Esophagus mucosa (tissue), 1 donor: ENCODE data around the gene SAGE1. TPM values are rescaled to one million over a fixed set of nuclear protein-coding genes. Genes with fewer than 3 reads are reported as not detected.
A peak's percentile ranks its signal among the peaks of the same experiment; 100 is the strongest.
"Not testable (repeated sequence)": the region's sequence is repeated elsewhere in the genome, so short reads cannot be mapped to it uniquely, and the experiment has no call there.

Experiments
- ATAC-seq: fragments of 200-7000 bp; cut with Tn5 transposase; one replicate; pipeline ENCODE4 v1.9.1; 2020
- total RNA-seq: library from RNA; stranded (reverse); gene quantifications from one replicate; pipeline ENCODE4 v1.2.4, GENCODE V29; 2023
- donor health status: DM: yes; HTN: yes; CAD: no.

The SAGE1 gene, protein sequence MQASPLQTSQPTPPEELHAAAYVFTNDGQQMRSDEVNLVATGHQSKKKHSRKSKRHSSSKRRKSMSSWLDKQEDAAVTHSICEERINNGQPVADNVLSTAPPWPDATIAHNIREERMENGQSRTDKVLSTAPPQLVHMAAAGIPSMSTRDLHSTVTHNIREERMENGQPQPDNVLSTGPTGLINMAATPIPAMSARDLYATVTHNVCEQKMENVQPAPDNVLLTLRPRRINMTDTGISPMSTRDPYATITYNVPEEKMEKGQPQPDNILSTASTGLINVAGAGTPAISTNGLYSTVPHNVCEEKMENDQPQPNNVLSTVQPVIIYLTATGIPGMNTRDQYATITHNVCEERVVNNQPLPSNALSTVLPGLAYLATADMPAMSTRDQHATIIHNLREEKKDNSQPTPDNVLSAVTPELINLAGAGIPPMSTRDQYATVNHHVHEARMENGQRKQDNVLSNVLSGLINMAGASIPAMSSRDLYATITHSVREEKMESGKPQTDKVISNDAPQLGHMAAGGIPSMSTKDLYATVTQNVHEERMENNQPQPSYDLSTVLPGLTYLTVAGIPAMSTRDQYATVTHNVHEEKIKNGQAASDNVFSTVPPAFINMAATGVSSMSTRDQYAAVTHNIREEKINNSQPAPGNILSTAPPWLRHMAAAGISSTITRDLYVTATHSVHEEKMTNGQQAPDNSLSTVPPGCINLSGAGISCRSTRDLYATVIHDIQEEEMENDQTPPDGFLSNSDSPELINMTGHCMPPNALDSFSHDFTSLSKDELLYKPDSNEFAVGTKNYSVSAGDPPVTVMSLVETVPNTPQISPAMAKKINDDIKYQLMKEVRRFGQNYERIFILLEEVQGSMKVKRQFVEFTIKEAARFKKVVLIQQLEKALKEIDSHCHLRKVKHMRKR
- total RNA-seq: not detected

DNA sequence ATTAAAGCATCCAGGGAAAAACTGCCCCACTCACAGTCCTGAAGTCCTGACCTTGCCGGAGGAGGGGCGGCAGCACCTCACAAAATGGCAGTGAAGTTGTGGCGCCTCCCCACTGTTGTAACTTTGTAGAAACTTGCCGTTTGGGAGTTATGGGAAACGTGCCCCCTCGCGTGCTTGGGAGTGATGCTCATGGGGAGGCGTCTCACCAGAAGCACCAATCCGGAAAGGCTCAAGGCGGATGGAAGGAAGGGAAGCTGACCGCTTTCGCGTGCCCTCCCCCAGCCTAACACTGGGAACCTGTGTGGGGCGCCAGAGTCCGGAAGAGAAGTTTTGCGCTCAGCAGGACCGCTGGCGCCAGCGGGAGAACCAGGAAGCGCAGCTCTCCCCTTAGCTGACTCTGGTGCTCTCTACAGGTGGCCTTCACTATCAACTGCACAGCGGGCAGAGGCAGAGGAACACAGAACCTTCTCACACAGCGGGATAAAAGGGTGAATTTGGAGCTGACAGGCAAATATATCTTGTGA is at the start of gene SAGE1, which contains the start of gene CT45A10:
TSS of gene SAGE1 (plus strand) at position 423 of the 524 bp plus-strand sequence. CDS start 2,527 bp downstream, outside the sequence.
TSS of gene CT45A10 (minus strand) at position 151 of the 524 bp plus-strand sequence. CDS start 8,100 bp downstream, outside the sequence.
- ATAC-seq: no peak

DNA sequence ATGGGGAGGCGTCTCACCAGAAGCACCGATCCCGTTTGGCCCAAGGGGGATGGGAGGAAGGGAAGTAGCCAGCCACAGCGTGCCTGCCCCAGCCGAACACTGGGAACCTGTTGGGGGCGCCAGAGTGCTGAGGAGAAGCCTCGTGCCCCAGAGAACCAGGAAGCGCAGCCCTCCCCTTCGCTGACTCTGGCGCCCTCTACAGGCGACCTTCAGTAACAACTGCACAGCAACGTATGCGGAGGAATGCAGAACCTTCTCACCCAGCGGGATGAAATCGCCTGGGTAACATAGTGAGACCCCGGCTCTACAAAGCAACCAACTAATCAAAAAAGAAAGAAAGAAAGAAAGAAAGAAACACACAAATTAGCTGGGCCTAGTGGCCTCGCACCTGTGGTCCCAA is 39.1 kb upstream of the SAGE1 start, which contains the start of gene CT45A8:
TSS of gene CT45A8 (minus strand) at position 101 of the 400 bp plus-strand sequence. CDS start 3,755 bp downstream, outside the sequence.
- not testable (repeated sequence) for ATAC-seq

- not testable (repeated sequence) for ATAC-seq
Observed at GRCh38 chrX:135871712-135872111, 21.8 kb upstream of the SAGE1 start, which contains the start of gene CT45A9. CT45A9 (minus strand) TSS chrX:135871812; CDS start chrX:135868061, 3,751 bp downstream.

GRCh38 chrX:135882741-135883140 is 10.8 kb upstream of the SAGE1 start:
- not testable (repeated sequence) for ATAC-seq

GRCh38 chrX:135888230-135888629 is 5.3 kb upstream of the SAGE1 start:
- ATAC-seq: not testable (repeated sequence)

GRCh38 chrX:135888976-135889375 is 4.5 kb upstream of the SAGE1 start:
- not testable (repeated sequence) for ATAC-seq

DNA sequence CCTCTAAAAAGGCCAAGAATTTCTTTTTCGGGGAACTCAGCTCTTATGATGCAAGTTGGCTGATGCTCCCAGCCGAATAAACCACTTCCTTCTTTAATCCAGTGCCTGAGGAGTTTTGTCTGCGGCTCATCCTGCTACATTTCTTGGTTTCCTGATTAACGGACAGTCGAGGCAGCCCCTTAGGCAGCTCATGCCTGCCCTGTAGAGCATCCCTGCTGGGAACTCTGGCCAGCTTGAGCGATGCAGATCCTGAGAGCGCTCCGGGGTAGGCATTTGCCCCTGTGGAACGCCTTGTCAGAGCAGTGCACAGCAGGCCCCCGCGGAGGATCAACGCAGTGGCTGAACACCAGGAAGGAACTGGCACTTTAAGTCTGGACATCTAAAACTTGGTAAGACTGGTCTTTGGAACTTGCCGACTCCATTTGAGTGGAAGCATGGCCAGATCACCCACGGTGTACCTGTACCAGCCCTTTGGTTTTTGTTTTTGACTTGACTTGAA is 3.4 kb upstream of the SAGE1 start:
- no peak for ATAC-seq

GRCh38 chrX:135892781-135893180 is 735 bp upstream of the SAGE1 start:
- ATAC-seq: no peak

DNA sequence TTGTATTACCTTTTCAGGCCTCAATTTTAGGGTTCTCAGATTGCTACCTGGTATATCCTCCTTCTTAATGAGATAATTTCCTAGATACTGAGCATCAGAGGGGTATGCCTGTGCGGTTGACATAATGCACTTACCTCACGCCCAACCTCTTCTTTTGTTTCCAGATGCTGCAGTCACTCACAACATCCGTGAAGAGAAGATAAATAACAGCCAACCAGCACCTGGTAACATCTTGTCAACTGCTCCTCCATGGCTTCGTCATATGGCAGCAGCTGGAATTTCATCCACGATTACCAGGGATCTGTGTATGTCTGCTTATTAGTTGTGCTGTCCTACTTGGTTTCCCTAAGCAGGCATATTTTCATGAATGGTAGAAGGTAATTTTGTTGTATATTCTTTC is 16.7 kb downstream of the SAGE1 start:
- no peak for ATAC-seq

DNA sequence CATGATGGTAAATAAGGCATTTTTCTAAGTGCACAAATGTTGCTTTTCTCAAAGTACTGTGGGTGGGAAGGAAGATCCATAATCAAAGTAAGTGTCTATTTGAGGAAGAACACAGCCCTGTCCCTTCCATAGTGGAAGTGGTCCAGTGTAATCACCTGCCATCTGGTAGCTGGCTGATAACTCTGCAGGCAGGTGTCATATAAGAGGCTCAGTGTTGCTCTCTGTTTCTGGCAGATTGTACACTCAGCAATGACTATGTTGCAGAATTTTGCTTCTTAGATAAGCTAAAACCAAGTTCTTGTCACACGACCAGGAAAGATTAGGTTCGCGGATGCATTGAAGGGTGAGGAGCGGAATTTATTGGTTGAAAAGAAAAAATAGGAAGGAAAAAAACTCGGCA is 20.9 kb downstream of the SAGE1 start:
- ATAC-seq: no peak

DNA sequence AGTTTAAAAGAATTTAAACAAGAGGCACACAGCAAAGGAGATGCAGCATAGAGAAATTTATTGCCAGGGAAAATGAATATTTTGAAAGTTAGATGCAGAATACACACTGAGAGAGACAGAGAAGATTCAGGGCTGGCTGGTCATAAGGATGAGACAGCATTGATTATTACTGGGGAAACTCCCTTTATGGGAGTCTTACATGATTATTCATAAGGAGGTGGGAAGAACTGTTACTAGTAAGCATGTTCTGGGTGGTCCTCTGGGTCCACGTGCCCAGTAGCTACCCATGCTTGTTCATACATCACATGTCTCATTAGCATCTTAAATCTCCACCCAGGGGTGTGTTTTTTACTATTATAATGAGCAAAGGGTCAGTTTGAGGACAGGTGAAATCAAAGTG is 27.0 kb downstream of the SAGE1 start:
- not testable (repeated sequence) for ATAC-seq

GRCh38 chrX:135923353-135923752 is 29.8 kb downstream of the SAGE1 start:
- no peak for ATAC-seq

DNA sequence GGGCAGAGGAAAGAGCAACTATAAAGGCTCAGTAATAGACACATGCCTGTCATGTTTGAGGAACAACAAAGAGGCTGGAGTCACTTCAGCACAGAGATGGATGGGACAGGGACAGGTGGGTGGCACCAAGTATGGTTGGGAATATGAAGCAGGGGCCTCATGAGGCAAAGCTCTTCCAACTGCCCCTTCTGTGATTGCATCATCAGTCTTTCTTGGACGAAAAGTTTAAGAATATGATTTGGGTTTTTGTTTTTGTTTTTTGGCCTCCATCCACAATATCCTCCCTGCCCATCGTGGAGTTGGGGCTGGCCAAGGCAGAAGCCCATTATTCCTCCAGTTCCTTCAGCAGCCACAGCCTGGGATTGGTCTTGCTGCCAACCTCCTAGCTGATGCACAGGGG is 34.4 kb downstream of the SAGE1 start:
- ATAC-seq: no peak

- ATAC-seq: peak; percentile 64
Observed at GRCh38 chrX:135931644-135932487, 38.4 kb downstream of the SAGE1 start.

- ATAC-seq: no peak
Observed at GRCh38 chrX:135944486-135944885, 51.0 kb downstream of the SAGE1 start.

- ATAC-seq: no peak
Observed at GRCh38 chrX:135951291-135951690, 57.8 kb downstream of the SAGE1 start.

Other genes starting within 250 kb of the SAGE1 start
- not detected for gene CT45A1, start 180.1 kb upstream of the SAGE1 start, total RNA-seq
- not detected for gene CT45A3, start 125.5 kb upstream of the SAGE1 start, total RNA-seq
- not detected for gene CT45A5, start 108.2 kb upstream of the SAGE1 start, total RNA-seq
- gene CT45A6, start 90.9 kb upstream of the SAGE1 start, total RNA-seq: not detected
- gene CT45A2, start 73.7 kb upstream of the SAGE1 start, total RNA-seq: not detected
- not detected for gene CT45A7, start 56.4 kb upstream of the SAGE1 start, total RNA-seq
- not detected for gene CT45A8, start 39.2 kb upstream of the SAGE1 start, total RNA-seq
- not detected for gene CT45A9, start 21.9 kb upstream of the SAGE1 start, total RNA-seq
- not detected for gene CT45A10, start 272 bp upstream of the SAGE1 start, total RNA-seq
- 12.9 TPM for gene MMGT1, start 80.3 kb downstream of the SAGE1 start, total RNA-seq
- gene SLC9A6, start 91.7 kb downstream of the SAGE1 start, total RNA-seq: 10.5 TPM